Activated T-cell treated with anti-CD3 and anti-CD28 coated beads for 48 hours (primary cell): ENCODE data around the gene JARID2.

Experiments
- DNase-seq: peaks from one replicate; pipeline ENCODE4 v3.0.0-alpha.2; 2020; ENCODE audit warnings: low read depth

JARID2 gene

DNA sequence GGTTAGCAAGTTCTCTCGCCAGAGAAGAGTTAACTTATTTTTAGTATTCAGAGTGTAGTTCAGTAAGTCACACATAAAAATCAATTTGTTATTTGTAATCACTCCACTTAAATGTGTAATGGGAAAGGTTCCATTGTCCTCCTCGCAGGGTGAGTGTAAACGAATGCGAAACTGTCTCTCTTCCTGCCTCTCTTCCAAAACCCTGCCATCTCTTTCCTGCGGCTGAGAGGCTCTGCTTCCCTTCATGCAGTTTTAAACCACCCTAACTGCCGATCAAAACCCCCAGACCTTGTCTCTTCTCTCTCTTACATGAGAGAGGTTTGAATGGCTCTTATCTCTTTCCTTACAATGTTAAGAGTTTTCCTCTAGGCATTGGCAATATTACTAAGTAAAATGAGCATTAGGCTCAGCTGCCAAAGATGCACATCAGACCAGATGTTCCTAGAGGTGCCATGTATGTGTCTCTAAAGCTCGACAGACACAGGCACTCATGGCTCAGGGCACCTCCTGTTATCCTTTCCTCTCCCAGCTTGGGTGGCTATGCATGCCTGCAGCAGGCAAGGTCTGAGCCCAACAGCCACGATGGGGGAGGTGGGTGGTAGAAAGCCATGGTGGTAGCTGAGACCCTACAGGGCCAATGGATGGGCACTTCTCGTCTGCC is 91.2 kb downstream of the JARID2 start:
- DNase-seq, result no peak

DNA sequence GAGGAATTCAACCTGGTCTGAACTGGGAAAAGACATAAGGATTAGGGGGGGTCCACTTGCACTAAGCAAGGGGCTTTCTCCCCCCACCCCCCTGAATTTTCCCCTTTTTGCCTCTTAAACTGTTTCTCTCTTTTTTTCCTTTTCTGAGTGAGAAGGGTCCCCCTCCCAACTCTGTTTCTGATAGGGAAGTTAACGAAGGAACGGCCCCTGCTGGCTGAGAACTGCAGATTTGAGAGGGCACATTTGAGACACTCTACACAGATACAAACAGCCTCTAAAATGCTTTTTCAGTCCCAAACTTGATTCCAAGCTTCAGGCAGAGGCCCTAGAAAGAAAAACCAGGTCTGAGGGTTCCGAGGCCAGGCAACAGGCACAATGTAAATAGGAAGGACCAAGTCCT is 91.7 kb downstream of the JARID2 start:
- no peak for DNase-seq

- DNase-seq, result no peak
Observed at GRCh38 chr6:15338476-15338875, 92.6 kb downstream of the JARID2 start.

- no peak for DNase-seq
Observed at GRCh38 chr6:15339081-15339480, 93.2 kb downstream of the JARID2 start.

DNA sequence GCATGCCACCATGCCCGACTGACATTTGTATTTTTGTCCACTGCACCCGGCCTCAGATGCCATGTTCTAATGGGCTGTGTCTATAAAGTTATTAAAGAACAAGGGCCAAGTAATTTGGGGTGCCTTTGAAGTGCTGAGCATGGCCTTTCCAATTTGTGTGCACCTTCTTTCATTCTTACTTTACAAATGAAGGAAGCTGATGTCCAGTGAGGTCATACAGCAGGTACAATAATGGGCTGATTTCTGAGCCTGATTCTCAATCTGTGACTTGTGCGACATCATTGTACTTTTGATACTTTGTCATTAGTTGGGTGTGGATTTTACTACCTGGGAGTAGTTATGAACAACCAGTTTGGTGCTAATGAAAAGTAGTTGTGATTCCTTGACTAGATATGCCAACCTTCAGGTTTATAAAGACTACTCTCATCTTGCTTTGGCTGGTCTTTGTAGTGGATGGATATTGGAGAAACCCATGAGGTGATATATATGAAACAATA is 94.3 kb downstream of the JARID2 start:
- no peak for DNase-seq

GRCh38 chr6:15340775-15341174 is 94.9 kb downstream of the JARID2 start:
- DNase-seq, result no peak

DNA sequence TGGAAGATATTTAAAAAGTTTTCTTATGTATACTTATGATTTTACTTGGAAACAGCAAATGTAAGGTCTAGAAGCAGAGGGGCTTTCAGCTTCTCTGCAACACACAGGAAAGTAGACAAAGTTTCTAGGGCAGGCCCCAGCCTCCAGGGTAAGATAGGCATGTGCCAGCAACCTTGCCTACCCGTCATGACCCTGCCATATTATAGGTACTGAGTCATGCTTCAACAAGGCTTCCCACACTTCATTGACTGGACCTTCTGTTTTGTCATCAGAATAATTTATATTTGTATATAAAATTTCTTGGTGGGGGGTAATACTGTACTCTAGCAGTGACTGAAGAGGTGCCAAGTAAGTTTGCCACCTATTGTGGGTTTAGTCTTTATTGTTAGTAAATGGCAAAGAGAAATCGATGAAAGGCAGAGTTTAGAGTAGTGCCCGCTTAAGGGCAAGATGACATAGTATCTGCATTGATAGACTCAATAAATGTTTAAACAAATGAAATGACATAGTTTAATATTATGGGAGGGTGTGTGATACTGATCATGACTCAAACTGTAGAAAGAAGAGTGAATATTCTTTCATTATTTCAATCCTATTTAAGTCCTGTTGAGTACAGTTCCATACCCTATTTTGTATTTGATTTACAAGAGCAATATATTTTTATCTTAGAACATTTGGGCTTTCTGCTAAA is 95.6 kb downstream of the JARID2 start:
- DNase-seq, result no peak

DNA sequence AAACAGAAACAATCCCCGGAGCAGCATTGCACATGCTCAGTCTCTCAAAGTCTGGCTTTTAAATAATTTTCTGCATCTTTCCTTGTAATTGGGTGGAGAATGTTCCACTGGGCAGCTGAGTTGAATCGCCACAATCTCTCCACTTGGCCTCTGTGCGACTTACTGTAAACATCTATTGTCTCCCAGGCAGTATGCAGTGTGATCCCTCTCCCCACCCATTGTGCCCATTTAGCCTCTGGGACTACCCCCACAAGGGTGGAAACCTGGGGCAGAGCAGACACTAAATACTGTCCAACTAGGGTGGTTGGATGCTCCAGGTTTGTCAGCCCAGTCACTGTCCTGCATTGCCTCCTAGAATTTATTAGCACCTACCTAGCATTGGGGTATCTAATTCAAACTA is 96.2 kb downstream of the JARID2 start:
- DNase-seq, result no peak

- DNase-seq, result no peak
Observed at GRCh38 chr6:15343490-15344191, 97.8 kb downstream of the JARID2 start.

GRCh38 chr6:15344192-15344519 is 98.3 kb downstream of the JARID2 start:
- no peak for DNase-seq

DNA sequence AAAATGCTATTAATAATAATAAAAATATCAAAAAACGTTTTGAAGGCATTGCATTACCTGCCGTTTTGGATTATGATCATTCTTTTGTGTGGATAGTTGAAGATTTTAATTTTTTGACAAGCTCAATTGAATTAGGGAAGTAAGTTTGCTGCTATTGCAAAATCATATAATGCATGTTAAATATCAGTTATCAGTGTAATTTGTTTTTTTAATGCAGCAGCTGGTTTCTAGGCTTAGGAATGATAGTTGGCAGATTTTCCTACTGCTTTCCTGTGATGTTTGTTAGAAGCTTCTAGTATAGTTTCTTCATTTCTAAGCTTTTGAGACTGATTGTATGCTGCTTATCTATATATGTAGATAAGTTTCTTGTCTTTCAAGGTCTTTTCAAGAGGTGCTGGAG is 99.0 kb downstream of the JARID2 start:
- DNase-seq, result no peak

DNA sequence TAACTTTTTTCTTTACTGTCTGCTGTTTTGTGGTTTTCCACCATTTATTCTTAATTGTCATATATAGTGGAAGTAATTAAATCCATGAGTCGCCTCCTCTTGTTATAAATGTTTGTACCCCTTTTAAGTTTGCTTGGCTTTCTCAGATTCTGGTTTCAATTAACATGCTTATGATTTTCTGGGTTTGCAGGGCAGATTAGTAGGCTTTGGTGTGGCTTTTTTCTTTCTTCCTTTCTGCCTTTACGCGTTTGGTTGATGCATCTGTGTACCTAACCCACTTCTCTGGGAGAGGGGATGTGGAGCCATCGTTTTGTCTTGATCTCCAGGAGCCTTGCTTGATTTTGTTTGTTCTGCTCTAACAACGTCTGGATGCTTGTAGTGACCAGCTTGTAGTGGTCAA is 100.4 kb downstream of the JARID2 start:
- DNase-seq, result no peak

DNA sequence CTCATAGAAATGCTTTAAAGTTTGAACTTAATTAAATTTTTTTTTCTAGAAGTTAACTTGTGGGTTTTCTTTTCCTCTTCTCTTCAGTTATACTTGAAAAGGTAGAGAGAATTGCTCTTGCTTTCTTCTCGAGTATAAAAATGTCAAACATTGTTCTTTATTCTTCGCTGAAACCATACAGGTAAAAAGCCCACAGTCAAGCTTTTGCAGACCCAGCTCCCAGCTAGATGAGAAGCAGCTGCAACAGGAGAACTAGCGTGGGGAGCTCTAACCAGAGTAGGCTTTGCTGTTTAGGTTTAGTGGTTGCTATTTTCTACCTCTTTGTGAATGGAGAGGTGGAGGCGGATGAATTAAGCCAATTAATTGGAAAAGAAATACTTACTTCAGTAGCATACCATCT is 102.7 kb downstream of the JARID2 start:
- no peak for DNase-seq

DNA sequence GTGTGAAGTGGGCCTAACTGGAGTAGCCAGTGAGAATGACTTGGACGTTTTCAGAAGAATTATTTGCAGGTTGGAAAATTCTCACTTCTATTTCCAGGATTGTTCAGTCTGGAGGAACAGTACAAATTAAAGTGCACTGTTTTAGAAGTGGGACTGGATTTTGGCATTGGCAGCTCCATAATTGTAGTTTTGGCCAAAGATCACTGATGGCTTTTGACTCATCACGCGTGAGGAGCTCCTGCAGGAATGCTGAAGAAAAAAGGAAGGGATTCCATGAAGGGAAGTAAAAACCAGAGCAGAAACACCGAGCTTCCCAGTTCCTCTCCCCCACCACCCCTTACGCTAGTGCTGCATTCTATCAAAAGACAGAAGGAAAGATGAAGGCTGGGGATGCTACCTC is 103.5 kb downstream of the JARID2 start:
- no peak for DNase-seq

GRCh38 chr6:15350386-15351083 is 104.7 kb downstream of the JARID2 start:
- DNase-seq, result no peak

- no peak for DNase-seq
Observed at GRCh38 chr6:15351631-15352030, 105.8 kb downstream of the JARID2 start.

DNA sequence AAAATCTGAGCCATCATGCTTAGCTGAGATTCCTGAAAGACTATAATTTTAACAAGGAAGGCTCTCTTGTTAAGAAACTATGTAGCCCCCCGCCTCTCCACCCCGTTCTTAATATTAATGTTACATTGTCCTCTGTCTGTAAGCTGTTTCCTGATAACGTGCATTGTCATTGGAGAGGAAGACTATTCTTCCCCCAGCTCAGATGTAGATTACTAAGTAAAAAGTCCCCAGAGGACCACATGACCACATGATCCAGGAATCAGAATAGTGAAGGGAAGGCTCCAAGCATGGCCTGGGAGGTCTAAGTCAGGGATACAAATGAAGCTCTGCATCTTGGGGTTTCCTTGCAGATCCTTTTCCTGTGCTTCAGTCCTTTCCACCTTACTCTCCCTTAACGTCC is 106.4 kb downstream of the JARID2 start:
- no peak for DNase-seq

- no peak for DNase-seq
Observed at GRCh38 chr6:15352845-15353244, 107.0 kb downstream of the JARID2 start.

GRCh38 chr6:15355683-15356099 is 109.8 kb downstream of the JARID2 start:
- DNase-seq, result no peak

- no peak for DNase-seq
Observed at GRCh38 chr6:15356179-15356578, 110.3 kb downstream of the JARID2 start.

GRCh38 chr6:15356937-15357336 is 111.1 kb downstream of the JARID2 start:
- no peak for DNase-seq

- DNase-seq, result no peak
Observed at GRCh38 chr6:15357782-15358181, 111.9 kb downstream of the JARID2 start.
